ENCODE measurements around the gene WFDC5. TPM values are rescaled to one million over a fixed set of nuclear protein-coding genes. Genes with fewer than 3 reads are reported as not detected.

The WFDC5 gene
- total and polyA plus RNA-seq, 2 donors (not counting 3 experiments of a cell fraction or from before 2014, with no cell fraction given): not detected

GRCh38 chr20:45136911-45137310, 21.9 kb upstream of the WFDC5 start:
- dilution Hi-C loops (cut with MboI; ENCODE audit: extremely low pct_ligation_motif_present, low sequenced_read_pairs): no loop called here
- intact Hi-C loops (cut with micrococcal nuclease): no loop called here

More at GRCh38 chr20:45136911-45137310, 21.9 kb upstream of the WFDC5 start:
- Histone ChIP-seq H2AFZ (ENCODE audit: low read depth, low read length) (no peak overlapping the region), H3K27ac (ENCODE audit: insufficient read depth, low read depth, low read length) (no peak overlapping the region), H3K9me1 (replicated peaks; ENCODE audit: control insufficient read depth, extremely low read depth, insufficient read depth, low read length) (no peaks in the 10 kb centered on the region), H3K9ac (replicated peaks; ENCODE audit: extremely low read depth, insufficient read depth, low read length) (no peak overlapping the region), H3K27me3 (ENCODE audit: control insufficient read depth in 2 of 2, insufficient read depth in 2 of 2, low read length in 2 of 2) (peaks cover 9 to 17% of the 10 kb centered on the region in 2 experiments), H3K36me3 (ENCODE audit: control insufficient read depth in 2 of 2, extremely low read depth in 1 of 2, insufficient read depth in 2 of 2, low read length in 2 of 2) (no peaks in the 10 kb centered on the region), H3K4me3 (replicated peaks in 1 of 3; ENCODE audit: insufficient read depth in 1 of 3, low read depth in 1 of 3, low read length in 3 of 3) (no peak overlapping the region), H3K4me1 (ENCODE audit: control insufficient read depth, extremely low read depth, insufficient read depth, low read length) (no peaks in the 10 kb centered on the region), H4K20me1 (replicated peaks; ENCODE audit: control insufficient read depth, extremely low read depth, insufficient read depth, low read length) (no peaks in the 10 kb centered on the region), H3K79me2 (ENCODE audit: control insufficient read depth, insufficient read depth, low read length) (no peaks in the 10 kb centered on the region), H3K4me2 (ENCODE audit: insufficient read depth, low read length) (no peak overlapping the region), H3K9me3 (replicated peaks; ENCODE audit: control insufficient read depth, insufficient read depth, low read length) (no peaks in the 10 kb centered on the region)
- ChIA-PET CTCF (interaction anchor here (1.0 to 1.1 kb wide), 2 partner anchors 25 to 93 kb away, joined by 3 read pairs; no protein-coding TSS in a partner anchor), POLR2A (no interaction called here)
- no TSS peak for BruUV-seq (replicated peaks)
- TF ChIP-seq FOS (IDR thresholded peaks at IDR 0.05; ENCODE audit: borderline replicate concordance, insufficient read depth, low read length) (no peak), GATA2 (IDR thresholded peaks at IDR 0.05; ENCODE audit: insufficient read depth, insufficient read length, low read depth, low read length) (no peak), MYC (IDR thresholded peaks at IDR 0.05; ENCODE audit: low read depth, low read length) (no peak), POLR2A (IDR thresholded peaks at IDR 0.05; ENCODE audit: low read depth, low read length) (no peak), JUN (IDR thresholded peaks at IDR 0.05; ENCODE audit: borderline replicate concordance, insufficient read depth, insufficient read length, low read depth) (no peak), POLR2AphosphoS5 (IDR thresholded peaks at IDR 0.05; ENCODE audit: insufficient read depth, low read depth, low read length) (no peak), MAX (IDR thresholded peaks at IDR 0.05; ENCODE audit: insufficient read depth, insufficient read length) (no peak), CTCF (IDR thresholded peaks at IDR 0.05; ENCODE audit: extremely low read depth in 1 of 2, insufficient read depth in 1 of 2, low read depth in 1 of 2, low read length in 2 of 2) (no peak), EZH2 (IDR thresholded peaks at IDR 0.05; ENCODE audit: borderline replicate concordance, low read depth, low read length, severe bottlenecking) (no peak)
- FAIRE-seq: no peak
- no peak for DNase-seq (ENCODE audit: low read depth, low spot score)
